T47D (cell line): ENCODE measurements around the gene TMEM39A.

Source experiments
- DNase-seq, 2 experiments: peaks; one replicate each; pipeline versions ENCODE4 v3.0.0 to v3.0.0-alpha.2; 2011 to 2012; ENCODE audit warnings: low read depth in 1 of 2, low spot score in 1 of 2
- JUND ChIP-seq: IDR thresholded peaks from 2 replicates; pipeline ENCODE4 v1.6.1; 2012; ENCODE audit warnings: low read depth
- in situ Hi-C: cut with HindIII; loops from 2 replicates; pipeline ENCODE4 v1.10.0; 2016; ENCODE audit warnings: low sequenced_read_pairs, low pct_unique_long_range_greater_than_20kb

The TMEM39A gene

GRCh38 chr3:119490153-119490552, 26.7 kb upstream of the TMEM39A start:
- DNase-seq = no peak
- in situ Hi-C loops = no loop called here
- no peak for TF ChIP-seq JUND

GRCh38 chr3:119485563-119485962, 22.1 kb upstream of the TMEM39A start:
- in situ Hi-C loops = no loop called here
- TF ChIP-seq JUND = no peak
- no peak for DNase-seq

GRCh38 chr3:119483101-119483500, 19.7 kb upstream of the TMEM39A start:
- in situ Hi-C loops = no loop called here
- no peak for DNase-seq
- TF ChIP-seq JUND = no peak

- TF ChIP-seq JUND = no peak
- in situ Hi-C loops = no loop called here
- DNase-seq = no peak
Measured at GRCh38 chr3:119481079-119481478, 17.7 kb upstream of the TMEM39A start.

- in situ Hi-C loops = no loop called here
- TF ChIP-seq JUND = no peak
- no peak for DNase-seq
Measured at GRCh38 chr3:119470866-119471265, 7.5 kb upstream of the TMEM39A start.

GRCh38 chr3:119469418-119470189, 6.2 kb upstream of the TMEM39A start:
- DNase-seq = peak in 1 of 2 experiments; percentile 57
- no peak for TF ChIP-seq JUND
- in situ Hi-C loops = no loop called here

- DNase-seq = no peak
- TF ChIP-seq JUND = no peak
- in situ Hi-C loops = no loop called here
Measured at GRCh38 chr3:119468041-119468440, 4.6 kb upstream of the TMEM39A start.

GRCh38 chr3:119457246-119457645, 6.2 kb downstream of the TMEM39A start:
- TF ChIP-seq JUND = no peak
- in situ Hi-C loops = no loop called here
- DNase-seq = no peak

- no peak for DNase-seq
- in situ Hi-C loops = no loop called here
Measured at GRCh38 chr3:119456469-119456868, 6.9 kb downstream of the TMEM39A start.

GRCh38 chr3:119453822-119454221, 9.6 kb downstream of the TMEM39A start:
- TF ChIP-seq JUND = no peak
- DNase-seq = no peak
- in situ Hi-C loops = no loop called here

More at GRCh38 chr3:119456469-119456868, 6.9 kb downstream of the TMEM39A start:
- TF ChIP-seq JUND = no peak

- DNase-seq = no peak
- no peak for TF ChIP-seq JUND
- in situ Hi-C loops = no loop called here
Measured at GRCh38 chr3:119444590-119444989, 18.8 kb downstream of the TMEM39A start.

- DNase-seq = no peak
- no peak for TF ChIP-seq JUND
- in situ Hi-C loops = no loop called here
Measured at GRCh38 chr3:119443179-119443578, 20.2 kb downstream of the TMEM39A start.

- DNase-seq = no peak
- no peak for TF ChIP-seq JUND
Measured at GRCh38 chr3:119437691-119438258, 25.6 kb downstream of the TMEM39A start.

More at GRCh38 chr3:119437691-119438258, 25.6 kb downstream of the TMEM39A start:
- in situ Hi-C loops = no loop called here
